NB4 (cell line): ENCODE data around the gene NT5C.

Experiments
- MYC ChIP-seq: IDR thresholded peaks from 2 replicates; pipeline ENCODE4 v1.6.1; 2011; ENCODE audit warnings: low read depth, low read length
- POLR2A ChIP-seq: IDR thresholded peaks from 2 replicates; pipeline ENCODE4 v1.6.1; 2011; ENCODE audit warnings: mild to moderate bottlenecking; ENCODE audit not compliant: insufficient read length; ENCODE audit errors: extremely low read depth
- TF ChIP-seq, protein P1 (sequence below): IDR thresholded peaks from one replicate; pipeline ENCODE4 v1.5.1; 2012; ENCODE audit warnings: low read depth, low read length

DNA sequence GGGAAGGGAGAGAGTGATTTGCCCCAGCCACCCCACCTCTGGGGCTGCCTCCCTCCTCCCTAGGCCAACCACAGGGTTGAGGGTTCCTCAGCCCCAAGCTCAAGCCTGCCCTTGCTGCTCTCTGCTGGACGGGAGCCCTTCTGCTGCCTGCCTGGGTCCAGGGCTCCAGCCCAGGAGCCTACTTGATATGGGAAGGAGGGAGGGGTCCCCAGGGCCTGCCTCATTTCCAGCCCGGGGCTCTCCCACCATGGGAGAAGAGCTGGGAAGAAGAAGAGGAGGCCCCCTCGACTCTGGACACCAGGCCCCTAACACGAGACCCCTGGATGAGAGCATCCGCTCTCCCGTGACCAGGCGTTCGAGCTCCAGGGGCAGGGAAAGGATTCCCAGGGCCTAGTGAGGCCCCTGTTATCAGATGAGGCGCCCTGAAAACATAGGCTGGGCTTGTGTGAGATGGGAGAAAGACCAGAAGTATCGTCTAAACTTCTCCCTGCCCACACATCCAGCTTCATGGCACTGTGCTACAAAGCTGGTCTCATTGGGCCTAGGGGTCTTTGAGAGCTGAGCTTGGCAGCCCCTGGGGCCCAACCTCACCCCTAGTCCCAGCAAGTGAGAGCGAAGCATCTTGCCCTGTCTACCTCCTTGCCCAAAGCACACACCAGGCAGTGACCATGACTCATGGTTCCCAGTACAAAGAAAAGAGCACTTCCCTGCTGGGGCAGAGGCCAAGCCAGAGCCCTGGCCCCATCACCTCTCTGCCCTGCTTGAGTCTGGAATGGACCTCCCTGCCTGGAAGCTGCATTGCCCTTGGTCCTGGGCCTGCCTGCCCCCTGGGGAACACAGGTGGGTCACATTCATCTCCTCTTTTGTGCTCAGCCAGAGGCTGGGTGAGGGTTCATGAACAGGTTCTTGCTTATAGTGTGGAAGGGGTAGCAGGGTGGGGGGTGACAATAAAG lies 42.8 kb downstream of the NT5C start:
- TF ChIP-seq POLR2A: no peak
- TF ChIP-seq, protein P1, sequence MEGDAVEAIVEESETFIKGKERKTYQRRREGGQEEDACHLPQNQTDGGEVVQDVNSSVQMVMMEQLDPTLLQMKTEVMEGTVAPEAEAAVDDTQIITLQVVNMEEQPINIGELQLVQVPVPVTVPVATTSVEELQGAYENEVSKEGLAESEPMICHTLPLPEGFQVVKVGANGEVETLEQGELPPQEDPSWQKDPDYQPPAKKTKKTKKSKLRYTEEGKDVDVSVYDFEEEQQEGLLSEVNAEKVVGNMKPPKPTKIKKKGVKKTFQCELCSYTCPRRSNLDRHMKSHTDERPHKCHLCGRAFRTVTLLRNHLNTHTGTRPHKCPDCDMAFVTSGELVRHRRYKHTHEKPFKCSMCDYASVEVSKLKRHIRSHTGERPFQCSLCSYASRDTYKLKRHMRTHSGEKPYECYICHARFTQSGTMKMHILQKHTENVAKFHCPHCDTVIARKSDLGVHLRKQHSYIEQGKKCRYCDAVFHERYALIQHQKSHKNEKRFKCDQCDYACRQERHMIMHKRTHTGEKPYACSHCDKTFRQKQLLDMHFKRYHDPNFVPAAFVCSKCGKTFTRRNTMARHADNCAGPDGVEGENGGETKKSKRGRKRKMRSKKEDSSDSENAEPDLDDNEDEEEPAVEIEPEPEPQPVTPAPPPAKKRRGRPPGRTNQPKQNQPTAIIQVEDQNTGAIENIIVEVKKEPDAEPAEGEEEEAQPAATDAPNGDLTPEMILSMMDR: no peak
- no peak for TF ChIP-seq MYC
